GM12891 (cell line): ENCODE results near the gene OPALIN.

Source experiments
- PAX5 ChIP-seq: IDR thresholded peaks from 2 replicates; pipeline ENCODE4 v1.6.1; 2011; ENCODE audit warnings: low read length, moderate library complexity, mild to moderate bottlenecking; ENCODE audit not compliant: insufficient read depth, severe bottlenecking
- POLR2A ChIP-seq: IDR thresholded peaks from 2 replicates; pipeline ENCODE4 v1.6.1; 2011; ENCODE audit warnings: low read depth, low read length, control low read depth
- POLR2AphosphoS5 ChIP-seq: IDR thresholded peaks from 2 replicates; pipeline ENCODE4 v1.6.1; 2011; ENCODE audit warnings: low read depth, low read length, control low read depth
- POU2F2 ChIP-seq: IDR thresholded peaks from 2 replicates; pipeline ENCODE4 v1.6.1; 2011; ENCODE audit warnings: low read depth, mild to moderate bottlenecking, control low read depth, low read length, moderate library complexity
- SPI1 ChIP-seq: IDR thresholded peaks from 2 replicates; pipeline ENCODE4 v1.6.1; 2011; ENCODE audit warnings: low read depth, low read length, control low read depth
- TAF1 ChIP-seq: IDR thresholded peaks from 2 replicates; pipeline ENCODE4 v1.6.1; 2011; ENCODE audit warnings: low read depth, low read length, control low read depth

DNA sequence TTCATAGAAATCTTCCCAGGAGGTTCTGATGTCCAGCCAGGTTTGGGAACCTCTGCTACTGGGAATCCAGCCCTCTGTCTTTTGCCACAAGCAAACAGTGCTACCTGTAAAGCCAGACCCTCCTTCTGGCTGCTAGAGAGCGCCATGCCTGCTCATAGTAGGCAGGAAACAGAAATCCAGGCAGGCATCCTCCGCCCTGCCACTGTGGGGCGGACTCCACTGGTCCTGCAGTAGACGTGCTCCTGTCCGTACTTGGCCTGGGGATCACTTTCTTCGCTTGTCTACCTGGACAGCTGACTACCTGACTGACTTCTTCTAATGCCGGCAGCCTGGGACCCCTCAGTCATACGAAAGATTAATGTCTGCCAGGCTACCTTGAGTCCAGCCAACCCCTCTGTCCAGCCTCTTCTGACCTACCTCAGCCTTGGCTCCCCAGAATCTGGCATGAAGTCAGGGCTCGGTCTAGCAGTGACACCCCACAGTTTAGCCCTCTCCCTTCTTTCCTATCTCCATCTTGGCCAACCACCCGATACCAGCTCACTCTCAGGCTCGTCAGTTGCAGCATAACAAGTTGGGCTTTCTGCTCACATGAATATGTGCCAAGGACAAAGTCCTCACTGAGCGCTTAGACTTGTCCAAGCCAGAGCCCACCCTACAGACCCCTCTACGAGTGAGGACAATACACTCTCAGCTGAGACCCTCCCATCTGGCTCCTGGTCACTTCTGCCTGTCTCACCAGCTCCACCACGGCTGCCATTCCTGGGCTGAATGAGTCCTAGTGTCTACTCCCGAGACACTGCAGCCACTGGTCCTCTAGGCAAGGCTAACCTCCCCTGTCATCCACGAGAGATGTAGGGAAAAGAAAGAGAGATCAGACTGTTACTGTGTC is 43.9 kb upstream of the OPALIN start:
- TF ChIP-seq POLR2AphosphoS5 (no peak), POLR2A (no peak), TAF1 (no peak), SPI1 (no peak), PAX5 (no peak), POU2F2 (no peak)
